IMR-90 (cell line): Measurements from ENCODE around the gene TSNAXIP1. TPM values are rescaled to one million over a fixed set of nuclear protein-coding genes. Genes with fewer than 3 reads are reported as not detected.

Experiments
- ATAC-seq: fragments of 200-7000 bp; cut with Tn5 transposase; 2 replicates; pipeline ENCODE4 v1.9.1; 2020; ENCODE audit warnings: low read depth, mild to moderate bottlenecking, moderate library complexity
- BruUV-seq: library from RNA; stranded (reverse); fragments of 400-500 nt; replicated peaks from 2 replicates; lab custom pipeline; 2021; lab: Mats Ljungman, UMichigan
- CTCF ChIA-PET: fragments of 300-600 bp; formaldehyde crosslinking; extraction: SDS; loops from one replicate; lab custom pipeline; 2021; ENCODE audit warnings: antibody characterized with exemption; lab: Yijun Ruan, JAX
- POLR2A ChIA-PET: fragments of 300-600 bp; sonication (Branson Sonifier 250); formaldehyde crosslinking; loops from one replicate; lab custom pipeline; 2022; ENCODE audit warnings: antibody characterized with exemption; ENCODE audit not compliant: unreplicated experiment; lab: Charles Lee
- DNase-seq: peaks from one replicate; pipeline ENCODE4 v3.0.0; 2013
- H2AFZ ChIP-seq: replicated peaks from 2 replicates; pipeline ENCODE3; 2013; ENCODE audit warnings: low read length, mild to moderate bottlenecking; ENCODE audit not compliant: poor library complexity
- H2AK5ac ChIP-seq: 2 replicates; pipeline ENCODE4 v1.6.1; 2013; ENCODE audit warnings: low read depth, low read length, inconsistent platforms
- H2AK9ac ChIP-seq: replicated peaks from 2 replicates; pipeline ENCODE3; 2013; ENCODE audit warnings: mild to moderate bottlenecking, low read depth, low read length, moderate library complexity; ENCODE audit not compliant: poor library complexity
- H2BK120ac ChIP-seq: 2 replicates; pipeline ENCODE4 v1.6.1; 2013; ENCODE audit warnings: low read depth, low read length, inconsistent platforms
- H2BK15ac ChIP-seq: 3 replicates; pipeline ENCODE4 v1.6.1; 2013; ENCODE audit warnings: low read depth, low read length, inconsistent platforms
- H2BK20ac ChIP-seq: 2 replicates; pipeline ENCODE4 v1.6.1; 2013; ENCODE audit warnings: low read depth, mild to moderate bottlenecking, inconsistent platforms, low read length, moderate library complexity
- H2BK5ac ChIP-seq: 2 replicates; pipeline ENCODE4 v1.6.1; 2013; ENCODE audit warnings: mild to moderate bottlenecking, low read depth, low read length, inconsistent platforms; ENCODE audit not compliant: poor library complexity, severe bottlenecking
- H3K14ac ChIP-seq: replicated peaks from 2 replicates; pipeline ENCODE4 v1.6.1; 2013; ENCODE audit warnings: low read depth, low read length, inconsistent platforms
- H3K18ac ChIP-seq: 2 replicates; pipeline ENCODE4 v1.6.1; 2013; ENCODE audit warnings: low read depth, low read length, control low read depth
- H3K23ac ChIP-seq: 2 replicates; pipeline ENCODE4 v1.6.1; 2013; ENCODE audit warnings: low read depth, low read length, inconsistent platforms
- H3K27ac ChIP-seq: 2 replicates; pipeline ENCODE4 v1.5.1; 2013; ENCODE audit warnings: mild to moderate bottlenecking, control low read depth, low read length; ENCODE audit not compliant: insufficient read depth
- H3K27me3 ChIP-seq: 2 replicates; pipeline ENCODE4 v1.6.1; 2013; ENCODE audit warnings: low read length; ENCODE audit not compliant: control insufficient read depth, insufficient read depth
- H3K36me3 ChIP-seq: 2 replicates; pipeline ENCODE4 v1.6.1; 2013; ENCODE audit warnings: low read length, mixed read lengths; ENCODE audit not compliant: control insufficient read depth, insufficient read depth
- H3K4ac ChIP-seq: 2 replicates; pipeline ENCODE4 v1.6.1; 2013; ENCODE audit warnings: low read depth, low read length, inconsistent platforms
- H3K4me1 ChIP-seq: 2 replicates; pipeline ENCODE4 v1.6.1; 2013; ENCODE audit warnings: low read length, mixed read lengths; ENCODE audit not compliant: control insufficient read depth, insufficient read depth
- H3K4me2 ChIP-seq: 2 replicates; pipeline ENCODE4 v1.6.1; 2013; ENCODE audit warnings: low read depth, mild to moderate bottlenecking, control low read depth, low read length, moderate library complexity
- H3K4me3 ChIP-seq: 2 replicates; pipeline ENCODE4 v1.5.1; 2013; ENCODE audit warnings: low read depth, mild to moderate bottlenecking, control low read depth, low read length, moderate library complexity; ENCODE audit not compliant: insufficient read depth
- H3K56ac ChIP-seq: 2 replicates; pipeline ENCODE4 v1.6.1; 2013; ENCODE audit warnings: low read length, inconsistent platforms; ENCODE audit not compliant: insufficient read depth; ENCODE audit errors: extremely low read depth
- H3K79me1 ChIP-seq, 2 experiments: 2 replicates each; pipeline ENCODE4 v1.6.1; 2013; ENCODE audit warnings: low read length in 2 of 2, inconsistent platforms in 1 of 2, low read depth in 1 of 2
- H3K9ac ChIP-seq: 2 replicates; pipeline ENCODE4 v1.6.1; 2013; ENCODE audit warnings: low read depth, low read length, control low read depth
- H3K9me1 ChIP-seq: 2 replicates; pipeline ENCODE4 v1.6.1; 2013; ENCODE audit warnings: low read length, inconsistent platforms; ENCODE audit not compliant: insufficient read depth
- H3K9me3 ChIP-seq: 2 replicates; pipeline ENCODE4 v1.6.1; 2013; ENCODE audit warnings: low read length; ENCODE audit not compliant: control insufficient read depth, insufficient read depth
- H4K20me1 ChIP-seq: 2 replicates; pipeline ENCODE4 v1.6.1; 2013; ENCODE audit warnings: low read length, inconsistent platforms; ENCODE audit not compliant: insufficient read depth
- H4K5ac ChIP-seq: 2 replicates; pipeline ENCODE4 v1.6.1; 2013; ENCODE audit warnings: mild to moderate bottlenecking, low read depth, low read length, control low read depth
- H4K8ac ChIP-seq, 2 experiments: 2 replicates each; pipeline ENCODE4 v1.6.1; 2013; ENCODE audit warnings: low read depth in 2 of 2, low read length in 2 of 2, control low read depth in 1 of 2, inconsistent platforms in 1 of 2
- H4K91ac ChIP-seq: 2 replicates; pipeline ENCODE4 v1.6.1; 2013; ENCODE audit warnings: low read depth, low read length, inconsistent platforms; ENCODE audit not compliant: insufficient read depth
- CHD1 ChIP-seq: IDR thresholded peaks from 2 replicates; pipeline ENCODE4 v1.6.1; 2012; ENCODE audit warnings: low read depth, low read length, improper control_type of control experiment
- ELK1 ChIP-seq: fragments of 150-350 bp; IDR thresholded peaks from 2 replicates; pipeline ENCODE4 v1.6.1; 2016; ENCODE audit warnings: low read depth, mild to moderate bottlenecking, low read length, moderate library complexity, borderline replicate concordance
- RFX5 ChIP-seq: IDR thresholded peaks from 2 replicates; pipeline ENCODE4 v1.8.0; 2012; ENCODE audit warnings: low read depth, mild to moderate bottlenecking, low read length, moderate library complexity
- USF2 ChIP-seq: fragments of 150-350 bp; IDR thresholded peaks from 2 replicates; pipeline ENCODE4 v1.6.1; 2017; ENCODE audit warnings: mild to moderate bottlenecking, antibody characterized with exemption, low read length, low read depth
- WGBS, 2 experiments: methylation state at CpG; one replicate each; pipeline versions ENCODE4 v1.1.5 to v1.1.7; 2013; ENCODE audit warnings: missing lambda C conversion rate in 2 of 2; ENCODE audit not compliant: insufficient read length in 1 of 2; ENCODE audit errors: extremely low coverage in 2 of 2; 5-methylcytosine and 5-hydroxymethylcytosine counted together
- dilution Hi-C: fragments of 300-500 bp; cut with HindIII; formaldehyde crosslinking; loops from one replicate; pipeline ENCODE4 v1.14.3; 2018; ENCODE audit warnings: low sequenced_read_pairs; ENCODE audit not compliant: unreplicated experiment
- in situ Hi-C: fragments of 300-500 bp; cut with MboI; formaldehyde crosslinking; loops from 3 replicates; pipeline ENCODE4 v1.14.3; 2019; ENCODE audit warnings: low sequenced_read_pairs, inconsistent platforms, mixed read lengths
- intact Hi-C: fragments of 100-400 bp; cut with micrococcal nuclease; formaldehyde crosslinking; loops from 2 replicates; pipeline ENCODE4 v1.10.0; 2022
- polyA plus RNA-seq, 3 experiments: library from polyadenylated mRNA; depleted of rRNA; stranded (reverse); fragments of >200 nt; gene quantifications; 2 replicates each; pipeline ENCODE4 v1.2.3, GENCODE V29; 2012; ENCODE audit warnings: low replicate concordance in 1 of 3
- total RNA-seq: library from RNA; depleted of rRNA; stranded (reverse); fragments of >200 nt; gene quantifications from 2 replicates; pipeline ENCODE4 v1.2.3, GENCODE V29; 2012

TSNAXIP1 gene
- total and polyA plus RNA-seq, 2 of the 4 experiments (the other 2 are of a cell fraction): 0.72 to 1.4 TPM

GRCh38 chr16:67872131-67872630 is 65.5 kb downstream of the TSNAXIP1 start:
- ATAC-seq (no peak), DNase-seq (no peak)
- H2AK5ac ChIP-seq: peak overlapping the region; percentile 35; the same call in 1 of the 2 replicates
- H3K9ac ChIP-seq: no peak overlapping the region
- H2BK120ac ChIP-seq: no peak overlapping the region
- H3K36me3 ChIP-seq: peaks cover 48% of the 10 kb centered on the region
- peaks cover 43% of the 10 kb centered on the region for H4K20me1 ChIP-seq
- H3K56ac ChIP-seq: no peak overlapping the region
- H2AFZ ChIP-seq: peak overlapping the region; percentile 95
- H2BK15ac ChIP-seq: no peak overlapping the region
- no CpG with 5 or more reads among the region's 2 CpGs for WGBS, 2 experiments
- peak overlapping the region; percentile 78 for H4K5ac ChIP-seq
- peak overlapping the region; percentile 36; the same call in 1 of the 2 replicates for H4K91ac ChIP-seq
- no TSS peak for BruUV-seq
- H2BK5ac ChIP-seq: no peak overlapping the region
- H3K9me1 ChIP-seq: peaks cover 18% of the 10 kb centered on the region
- H3K4me2 ChIP-seq: no peak overlapping the region
- no peak overlapping the region for H2BK20ac ChIP-seq
- dilution Hi-C loops: no loop called here
- no peak overlapping the region for H3K18ac ChIP-seq
- TF ChIP-seq USF2: no peak
- TF ChIP-seq ELK1: no peak
- no peak for TF ChIP-seq RFX5
- TF ChIP-seq CHD1: no peak
- H3K4me1 ChIP-seq: peaks cover 10% of the 10 kb centered on the region
- H4K8ac ChIP-seq: peak overlapping the region; percentile 58 to 92; a peak in 3 of 4 replicates
- H3K27ac ChIP-seq: no peak overlapping the region
- in situ Hi-C loops: no loop called here
- H3K14ac ChIP-seq: no peak overlapping the region
- H3K4me3 ChIP-seq: no peak overlapping the region
- no peaks in the 10 kb centered on the region for H3K27me3 ChIP-seq
- peaks cover 41 to 78% of the 10 kb centered on the region in 2 experiments for H3K79me1 ChIP-seq
- ChIA-PET POLR2A (no interaction called here), CTCF (interaction anchor here (0.7 to 1.3 kb wide), 2 partner anchors 8 to 12 kb away, joined by 3 to 4 read pairs; partner anchors contain the start of gene NRN1L)
- H3K9me3 ChIP-seq: no peaks in the 10 kb centered on the region
- peak overlapping the region; percentile 14; the same call in 1 of the 2 replicates for H3K4ac ChIP-seq
- no peak overlapping the region for H3K23ac ChIP-seq
- H2AK9ac ChIP-seq: peak overlapping the region; percentile 74
- intact Hi-C loops: loop anchor here (2.0 kb wide), 1 partner anchor 25 kb away; the partner anchor contains the start of genes CENPT and NUTF2
